Measurements from ENCODE around the gene CD36. TPM values are rescaled to one million over a fixed set of nuclear protein-coding genes. Genes with fewer than 3 reads are reported as not detected.

CD36 gene
- total and polyA plus RNA-seq, 4 donors, result 40.1 to 726 (median 115) TPM

GRCh38 chr7:80611779-80612178 is 26.7 kb upstream of the CD36 start:
- no peak overlapping the region for H3K9ac ChIP-seq (ENCODE audit: insufficient read depth in 1 of 2, low read length in 2 of 2)
- TF ChIP-seq CTCF (IDR thresholded peaks at IDR 0.05; ENCODE audit: control extremely low read depth, extremely low read depth), result no peak
- H3K36me3 ChIP-seq (ENCODE audit: control insufficient read depth in 4 of 4, insufficient read depth in 4 of 4, low read length in 4 of 4), result no peaks in the 10 kb centered on the region
- ATAC-seq (ENCODE audit: insufficient read depth, low FRiP score) (no peak), DNase-seq (peak; percentile 61 to 89 (median 81))
- WGBS, 2 donors, result 31 to 60% methylated on average over 2 of the region's 2 CpGs
- H3K4me1 ChIP-seq (ENCODE audit: control insufficient read depth in 5 of 5, insufficient read depth in 5 of 5, low read length in 5 of 5), result peaks cover 2 to 46% (median 22%) of the 10 kb centered on the region in 5 donors
- no peaks in the 10 kb centered on the region for H3K9me3 ChIP-seq (ENCODE audit: control insufficient read depth in 4 of 4, insufficient read depth in 3 of 4, low read length in 3 of 4)
- no peaks in the 10 kb centered on the region for H3K27me3 ChIP-seq (ENCODE audit: control insufficient read depth in 3 of 3, insufficient read depth in 3 of 3, low read length in 2 of 3)
- no peak overlapping the region for H3K4me3 ChIP-seq
- H3K27ac ChIP-seq (ENCODE audit: low read depth in 1 of 2, low read length in 1 of 2), result peak overlapping the region in 1 of 2 donors; percentile 88

GRCh38 chr7:80612880-80613279 is 25.6 kb upstream of the CD36 start:
- H3K9ac ChIP-seq (ENCODE audit: insufficient read depth in 1 of 2, low read length in 2 of 2), result no peak overlapping the region
- no peak overlapping the region for H3K27ac ChIP-seq (ENCODE audit: low read depth in 1 of 2, low read length in 1 of 2)
- H3K4me1 ChIP-seq (ENCODE audit: control insufficient read depth in 5 of 5, insufficient read depth in 5 of 5, low read length in 5 of 5), result peaks cover 2 to 35% (median 21%) of the 10 kb centered on the region in 5 donors
- ATAC-seq (ENCODE audit: insufficient read depth, low FRiP score), result no peak
- H3K36me3 ChIP-seq (ENCODE audit: control insufficient read depth in 4 of 4, insufficient read depth in 4 of 4, low read length in 4 of 4), result no peaks in the 10 kb centered on the region
- no peaks in the 10 kb centered on the region for H3K27me3 ChIP-seq (ENCODE audit: control insufficient read depth in 3 of 3, insufficient read depth in 3 of 3, low read length in 2 of 3)
- no peak overlapping the region for H3K4me3 ChIP-seq
- no peak for TF ChIP-seq CTCF (IDR thresholded peaks at IDR 0.05; ENCODE audit: control extremely low read depth, extremely low read depth)
- no peaks in the 10 kb centered on the region for H3K9me3 ChIP-seq (ENCODE audit: control insufficient read depth in 4 of 4, insufficient read depth in 3 of 4, low read length in 3 of 4)
- no peak for DNase-seq

GRCh38 chr7:80613519-80613918 is 24.9 kb upstream of the CD36 start:
- 89 to 90% methylated on average over 1 of the region's 1 CpG for WGBS, 2 donors
- Histone ChIP-seq H3K27ac (ENCODE audit: low read depth in 1 of 2, low read length in 1 of 2) (no peak overlapping the region), H3K36me3 (ENCODE audit: control insufficient read depth in 4 of 4, insufficient read depth in 4 of 4, low read length in 4 of 4) (no peaks in the 10 kb centered on the region), H3K9ac (ENCODE audit: insufficient read depth in 1 of 2, low read length in 2 of 2) (no peak overlapping the region), H3K4me3 (no peak overlapping the region), H3K4me1 (ENCODE audit: control insufficient read depth in 5 of 5, insufficient read depth in 5 of 5, low read length in 5 of 5) (peaks cover 2 to 29% (median 19%) of the 10 kb centered on the region in 5 donors), H3K9me3 (ENCODE audit: control insufficient read depth in 4 of 4, insufficient read depth in 3 of 4, low read length in 3 of 4) (peaks cover 0 to under 1% (median 0%) of the 10 kb centered on the region in 4 donors), H3K27me3 (ENCODE audit: control insufficient read depth in 3 of 3, insufficient read depth in 3 of 3, low read length in 2 of 3) (no peaks in the 10 kb centered on the region)
- no peak for ATAC-seq (ENCODE audit: insufficient read depth, low FRiP score)
- no peak for TF ChIP-seq CTCF (IDR thresholded peaks at IDR 0.05; ENCODE audit: control extremely low read depth, extremely low read depth)
- no peak for DNase-seq

- DNase-seq (no peak), ATAC-seq (ENCODE audit: insufficient read depth, low FRiP score) (peak; percentile 53)
- Histone ChIP-seq H3K4me3 (no peak overlapping the region), H3K27ac (ENCODE audit: low read depth in 1 of 2, low read length in 1 of 2) (peak overlapping the region in 1 of 2 donors; percentile 53), H3K36me3 (ENCODE audit: control insufficient read depth in 4 of 4, insufficient read depth in 4 of 4, low read length in 4 of 4) (no peaks in the 10 kb centered on the region), H3K4me1 (ENCODE audit: control insufficient read depth in 5 of 5, insufficient read depth in 5 of 5, low read length in 5 of 5) (peaks cover 2 to 15% (median 8%) of the 10 kb centered on the region in 5 donors), H3K27me3 (ENCODE audit: control insufficient read depth in 3 of 3, insufficient read depth in 3 of 3, low read length in 2 of 3) (no peaks in the 10 kb centered on the region), H3K9me3 (ENCODE audit: control insufficient read depth in 4 of 4, insufficient read depth in 3 of 4, low read length in 3 of 4) (peaks cover 0 to 5% (median 0%) of the 10 kb centered on the region in 4 donors), H3K9ac (ENCODE audit: insufficient read depth in 1 of 2, low read length in 2 of 2) (no peak overlapping the region)
- TF ChIP-seq CTCF (IDR thresholded peaks at IDR 0.05; ENCODE audit: control extremely low read depth, extremely low read depth), result no peak
- WGBS, 2 donors, result 56 to 79% methylated on average over 5 of the region's 5 CpGs
Observed at GRCh38 chr7:80614851-80615271, 23.6 kb upstream of the CD36 start.
